HCEC 1CT (cell line): ENCODE measurements around the gene NFATC4.
"Not testable (repeated sequence)": the region's sequence is repeated elsewhere in the genome, so short reads cannot be mapped to it uniquely, and the experiment has no call there.

Source experiments
- DNase-seq: peaks from one replicate; pipeline ENCODE4 v3.0.0-alpha.2; 2017

The NFATC4 gene

GRCh38 chr14:24367514-24368211 is at the start of gene NFATC4:
Gene NFATC4, plus strand, starts transcription at chr14:24368184. Its CDS starts 157 bp downstream, at chr14:24368341.
- DNase-seq, result peak; percentile 90

- DNase-seq, result no peak
Measured at GRCh38 chr14:24321212-24321975, 46.6 kb upstream of the NFATC4 start.

DNA sequence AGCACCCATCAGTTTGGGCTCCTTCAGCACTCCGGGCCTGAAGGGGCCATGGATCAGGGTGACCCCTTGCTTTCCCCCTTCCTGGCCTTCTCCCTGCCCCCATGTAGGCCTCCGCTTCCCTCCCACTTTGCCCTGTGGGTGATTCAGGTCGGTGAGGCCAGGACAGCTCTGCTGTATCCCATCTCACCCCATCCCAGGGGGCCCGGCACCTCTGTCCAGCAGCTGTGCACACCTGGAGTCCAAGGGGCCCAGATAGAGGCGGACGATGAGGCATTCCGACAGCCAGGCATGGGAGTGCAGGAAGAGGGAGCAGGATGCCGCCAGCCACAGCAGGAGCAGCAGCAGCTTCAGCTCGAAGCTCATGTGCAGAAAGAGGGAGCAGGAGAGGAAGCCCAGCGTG is 45.3 kb upstream of the NFATC4 start:
- no peak for DNase-seq

DNA sequence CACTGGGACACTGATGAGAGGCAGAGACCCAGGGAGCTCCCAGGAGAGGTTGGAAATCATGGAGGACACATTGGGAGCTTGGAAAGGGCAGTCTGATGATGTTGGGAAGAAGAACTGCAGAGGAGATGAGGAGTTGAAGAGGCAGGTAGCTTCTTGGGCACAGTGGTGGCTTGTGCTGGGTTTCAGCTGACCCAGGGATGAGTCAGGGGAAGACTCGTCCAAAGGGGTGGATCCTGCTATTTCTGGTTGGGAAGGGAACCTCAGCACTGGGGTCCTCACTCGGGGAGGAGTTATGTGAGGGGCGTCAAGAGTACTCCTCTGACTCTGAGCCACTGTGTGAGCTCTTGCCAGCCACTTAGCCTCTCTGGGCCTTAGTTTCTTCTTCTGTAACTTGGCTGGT is 44.6 kb upstream of the NFATC4 start:
- DNase-seq, result no peak

GRCh38 chr14:24324024-24324423 is 44.0 kb upstream of the NFATC4 start:
- no peak for DNase-seq

- DNase-seq, result no peak
Measured at GRCh38 chr14:24325041-24325530, 42.9 kb upstream of the NFATC4 start.

DNA sequence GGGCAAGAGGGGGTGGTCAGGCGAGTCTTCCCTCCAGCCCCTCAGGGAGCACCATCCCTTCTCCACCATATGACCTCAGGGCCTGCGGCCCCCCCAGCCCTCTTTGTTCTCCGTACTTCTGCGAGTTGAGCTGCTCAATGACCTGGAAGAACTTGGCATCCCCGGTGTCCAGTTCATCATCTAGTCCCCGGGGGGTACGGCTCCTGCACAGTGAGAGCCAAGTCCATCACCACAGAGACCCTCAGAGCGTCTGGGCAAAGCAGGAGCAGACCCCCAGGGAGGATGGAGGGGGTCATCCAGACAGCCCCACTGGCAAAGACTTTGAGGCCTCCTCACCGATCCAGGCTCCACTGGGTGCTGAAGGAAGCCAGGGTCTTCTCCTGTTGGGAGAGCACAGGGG is 42.0 kb upstream of the NFATC4 start:
- no peak for DNase-seq

- no peak for DNase-seq
Measured at GRCh38 chr14:24327303-24327702, 40.7 kb upstream of the NFATC4 start.

DNA sequence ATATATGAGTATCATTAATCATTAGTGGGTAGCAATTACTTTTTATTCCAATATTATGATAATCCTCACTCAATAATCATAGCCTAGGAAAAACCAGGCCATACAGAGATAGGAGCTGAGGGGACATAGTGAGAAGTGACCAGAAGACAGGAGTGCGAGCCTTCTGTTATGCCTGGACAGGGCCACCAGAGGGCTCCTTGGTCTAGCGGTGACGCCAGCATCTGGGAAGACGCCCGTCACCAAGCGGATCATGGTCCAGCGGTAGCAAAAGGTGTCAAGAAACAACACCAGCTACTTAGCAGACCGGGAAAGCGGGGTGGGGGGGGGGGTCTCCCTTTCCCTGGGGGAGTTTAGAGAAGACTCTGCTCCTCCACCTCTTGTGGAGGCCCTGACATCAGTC is 40.1 kb upstream of the NFATC4 start:
- not testable (repeated sequence) for DNase-seq

- DNase-seq, result no peak
Measured at GRCh38 chr14:24329073-24329663, 38.8 kb upstream of the NFATC4 start.

- DNase-seq, result no peak
Measured at GRCh38 chr14:24329736-24330135, 38.2 kb upstream of the NFATC4 start.

- no peak for DNase-seq
Measured at GRCh38 chr14:24330973-24331674, 36.9 kb upstream of the NFATC4 start.

- no peak for DNase-seq
Measured at GRCh38 chr14:24331731-24332267, 36.2 kb upstream of the NFATC4 start.

DNA sequence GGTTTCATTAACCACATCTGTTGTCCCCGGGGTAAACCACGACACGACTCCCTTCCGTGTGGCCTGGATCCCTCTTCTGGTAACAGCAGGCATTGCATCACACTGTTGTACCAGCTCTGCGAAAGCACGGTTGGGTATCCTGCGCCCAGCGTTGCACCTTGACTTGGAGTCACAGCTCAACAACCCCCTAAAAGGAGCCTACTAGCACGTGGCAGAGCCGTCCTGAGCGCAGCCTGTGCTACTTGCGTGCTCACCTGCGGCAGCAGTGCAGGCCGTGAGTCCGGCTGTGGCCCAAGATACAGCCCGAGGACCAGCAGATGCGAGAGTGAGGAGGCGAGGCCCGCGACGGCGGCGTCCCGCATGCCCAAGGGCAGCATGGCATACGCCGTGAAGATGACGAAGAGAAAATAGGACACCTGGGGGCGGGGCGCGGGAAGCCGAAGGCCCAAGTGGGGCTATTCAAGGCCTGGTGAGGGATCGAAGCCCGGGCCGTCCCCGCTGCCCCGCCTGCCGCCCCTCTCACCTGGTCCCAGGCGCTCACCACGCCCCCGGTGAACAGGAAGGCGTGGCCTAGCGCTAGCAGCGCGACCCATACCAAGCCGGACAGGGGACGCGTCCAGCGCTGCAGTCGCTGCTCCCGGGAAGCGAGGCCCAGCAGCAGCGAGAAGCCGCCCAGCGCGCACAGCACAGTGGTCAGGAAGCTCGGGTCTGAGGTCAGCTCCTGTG is 35.6 kb upstream of the NFATC4 start:
- DNase-seq, result peak; percentile 42

DNA sequence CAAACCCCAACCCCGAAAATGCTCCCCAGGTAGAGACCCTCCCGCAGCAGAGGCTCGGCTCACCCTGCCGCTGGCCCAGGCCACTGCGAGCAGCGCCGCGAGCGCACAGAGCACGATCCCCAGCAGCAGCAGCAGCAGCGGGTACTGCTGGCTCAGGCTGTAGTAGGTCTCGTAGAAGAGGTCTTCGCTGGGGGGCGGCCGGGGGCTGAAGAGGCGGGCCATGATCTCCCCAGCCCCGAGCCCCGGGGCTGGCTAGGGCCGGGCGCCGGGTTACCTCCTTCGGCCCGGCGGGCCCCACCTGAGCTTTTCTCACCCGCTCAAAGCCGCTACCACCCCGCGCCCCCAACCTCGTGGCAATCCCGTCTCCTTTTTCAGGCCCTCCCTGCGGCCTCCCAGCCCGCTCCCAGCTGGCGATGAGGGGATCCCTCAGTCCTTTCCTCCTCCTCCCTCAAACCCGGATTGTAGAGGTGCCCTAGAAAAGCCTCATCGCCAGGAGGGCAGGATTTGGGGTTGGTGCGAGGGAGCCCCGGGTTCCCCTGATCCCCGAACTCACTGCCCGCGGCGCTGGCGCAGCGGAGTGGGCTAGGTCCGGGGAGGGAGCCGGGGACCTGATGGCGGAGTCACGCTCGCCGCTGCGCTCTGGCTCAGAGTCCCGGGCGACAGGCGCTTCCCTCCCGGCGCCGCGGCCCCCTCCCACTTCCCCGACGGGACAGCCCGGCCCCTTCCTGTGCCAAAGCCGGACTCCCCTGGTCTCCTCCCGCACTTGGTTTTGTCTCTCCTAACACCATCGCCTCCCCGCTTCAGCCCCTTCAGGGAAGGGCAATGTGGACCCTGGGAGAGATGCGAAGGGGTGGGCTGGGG is 33.3 kb upstream of the NFATC4 start, which contains the start of gene ADCY4:
Gene ADCY4, minus strand, starts transcription at position 641 of the 861 bp plus-strand sequence. Its CDS starts 419 bp downstream, at position 222.
- no peak for DNase-seq

DNA sequence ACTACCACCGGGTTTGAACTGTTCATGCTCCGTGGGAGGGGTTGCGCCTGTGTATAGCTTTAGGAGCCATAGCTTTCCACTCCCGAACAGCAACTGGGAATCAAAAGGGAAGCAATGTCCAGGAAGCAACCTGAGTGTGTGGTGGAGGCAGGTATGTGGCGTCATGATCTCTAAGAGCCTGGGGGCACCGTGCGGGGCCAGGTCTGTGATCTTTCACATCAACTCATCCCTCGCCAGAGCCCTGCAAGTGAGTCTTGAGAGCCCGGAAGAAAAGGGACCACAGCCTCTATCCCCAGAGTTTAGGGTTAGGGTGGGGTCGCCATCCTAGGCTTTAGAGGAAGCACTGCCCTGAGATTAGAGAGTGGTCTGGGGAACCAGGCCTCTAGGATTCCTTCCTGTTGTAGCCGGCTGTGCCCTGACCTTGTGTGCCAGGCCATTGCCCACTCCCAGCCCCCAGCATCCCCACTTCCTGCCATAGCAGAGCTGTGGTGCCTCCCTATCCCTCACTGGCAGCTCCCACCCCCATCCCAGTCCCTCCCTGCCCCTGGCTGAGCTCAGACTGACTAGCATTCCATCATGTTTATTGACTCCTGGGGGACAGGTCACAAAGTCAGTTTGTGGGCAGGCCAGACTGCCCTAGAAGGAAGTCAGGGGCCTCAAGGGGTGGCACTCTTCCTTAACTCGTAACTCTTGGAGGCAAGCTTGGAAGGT is 32.4 kb upstream of the NFATC4 start:
- DNase-seq, result no peak

DNA sequence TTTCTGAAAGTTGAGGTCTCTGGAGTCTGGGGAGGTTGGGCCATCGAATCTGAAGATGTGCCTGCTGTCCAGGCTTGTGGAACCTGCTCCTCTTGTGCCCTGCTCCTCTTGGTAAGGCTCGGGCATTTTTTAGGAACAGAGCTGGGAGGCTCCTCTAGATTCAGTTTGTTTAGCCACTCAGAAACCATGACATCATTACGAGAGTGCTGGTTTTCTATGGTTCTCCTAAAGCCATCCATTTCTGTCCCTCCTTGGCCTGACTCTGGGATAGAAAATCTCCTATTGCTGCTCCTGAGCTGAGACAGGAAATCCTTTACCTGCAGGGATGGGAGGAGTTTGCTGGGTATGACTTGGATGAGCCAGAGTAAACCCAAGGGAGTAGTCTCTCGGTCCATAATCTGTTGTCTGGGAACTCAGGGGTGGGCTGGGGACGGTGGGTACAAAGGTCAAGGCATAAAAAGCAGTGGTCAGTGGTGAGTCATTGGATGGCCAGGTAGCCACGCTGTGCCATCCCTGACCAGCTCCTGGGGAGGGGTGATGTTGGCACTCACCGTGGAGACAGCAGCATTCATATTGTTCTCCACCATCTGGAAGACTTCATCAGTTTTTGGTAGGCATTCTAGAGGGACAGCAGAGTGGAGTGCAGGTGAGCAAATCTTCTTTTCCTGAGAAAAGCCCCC is 30.7 kb upstream of the NFATC4 start:
- DNase-seq, result no peak

GRCh38 chr14:24337824-24338175 is 30.2 kb upstream of the NFATC4 start:
- DNase-seq, result no peak

GRCh38 chr14:24338843-24339242 is 29.1 kb upstream of the NFATC4 start:
- no peak for DNase-seq
